HL-60/S4 treated with retinoic acid at 250 ng/mL for 4 days and 3 days (cell line): Measurements from ENCODE around the gene IFRD2.
"Not testable (repeated sequence)": the region's sequence is repeated elsewhere in the genome, so short reads cannot be mapped to it uniquely, and the experiment has no call there.

Source experiments
- in situ Hi-C: fragments of 300-500 bp; cut with MboI; formaldehyde crosslinking; loops from 2 replicates; pipeline ENCODE4 v1.7.0; 2022; ENCODE audit warnings: low sequenced_read_pairs

The IFRD2 gene

GRCh38 chr3:50324351-50325112, 32.3 kb upstream of the IFRD2 start:
- in situ Hi-C loops, result no loop called here

- in situ Hi-C loops, result no loop called here
Observed at GRCh38 chr3:50323614-50324199, 31.5 kb upstream of the IFRD2 start.

DNA sequence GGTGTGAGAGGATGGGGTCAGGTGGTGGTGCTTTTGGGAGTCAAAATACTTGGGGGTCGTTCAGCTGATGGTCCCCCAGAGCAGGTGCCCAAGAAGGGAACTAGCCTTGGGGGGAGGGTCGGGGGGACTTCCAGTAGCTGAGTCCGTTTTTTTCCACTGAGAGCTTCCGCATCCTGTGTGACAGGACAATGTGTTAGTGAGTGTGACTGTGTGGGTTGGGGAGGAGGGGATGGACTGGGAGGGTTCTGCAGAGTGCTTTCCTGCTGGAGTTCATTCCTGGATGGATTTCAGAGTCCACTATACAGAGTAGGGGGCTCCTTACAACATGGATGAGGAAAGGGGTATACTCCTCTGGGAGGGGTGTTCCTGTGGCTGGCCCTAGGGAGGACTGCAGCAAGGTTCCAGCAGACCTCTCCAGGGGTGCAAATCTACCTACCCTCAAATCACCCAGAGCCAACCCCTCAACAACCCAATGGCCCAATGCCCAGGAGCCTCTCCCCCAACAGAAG, 30.9 kb upstream of the IFRD2 start:
- in situ Hi-C loops, result no loop called here

GRCh38 chr3:50322386-50323091, 30.3 kb upstream of the IFRD2 start, which contains the start of gene HYAL2:
TSS of gene HYAL2 (minus strand) at chr3:50322745. CDS start at chr3:50320489, 2,256 bp downstream.
- in situ Hi-C loops, result no loop called here

GRCh38 chr3:50322115-50322385, 29.8 kb upstream of the IFRD2 start:
- in situ Hi-C loops, result no loop called here

- in situ Hi-C loops, result no loop called here
Observed at GRCh38 chr3:50321336-50322114, 29.3 kb upstream of the IFRD2 start.

GRCh38 chr3:50320853-50321335, 28.7 kb upstream of the IFRD2 start:
- in situ Hi-C loops, result no loop called here

DNA sequence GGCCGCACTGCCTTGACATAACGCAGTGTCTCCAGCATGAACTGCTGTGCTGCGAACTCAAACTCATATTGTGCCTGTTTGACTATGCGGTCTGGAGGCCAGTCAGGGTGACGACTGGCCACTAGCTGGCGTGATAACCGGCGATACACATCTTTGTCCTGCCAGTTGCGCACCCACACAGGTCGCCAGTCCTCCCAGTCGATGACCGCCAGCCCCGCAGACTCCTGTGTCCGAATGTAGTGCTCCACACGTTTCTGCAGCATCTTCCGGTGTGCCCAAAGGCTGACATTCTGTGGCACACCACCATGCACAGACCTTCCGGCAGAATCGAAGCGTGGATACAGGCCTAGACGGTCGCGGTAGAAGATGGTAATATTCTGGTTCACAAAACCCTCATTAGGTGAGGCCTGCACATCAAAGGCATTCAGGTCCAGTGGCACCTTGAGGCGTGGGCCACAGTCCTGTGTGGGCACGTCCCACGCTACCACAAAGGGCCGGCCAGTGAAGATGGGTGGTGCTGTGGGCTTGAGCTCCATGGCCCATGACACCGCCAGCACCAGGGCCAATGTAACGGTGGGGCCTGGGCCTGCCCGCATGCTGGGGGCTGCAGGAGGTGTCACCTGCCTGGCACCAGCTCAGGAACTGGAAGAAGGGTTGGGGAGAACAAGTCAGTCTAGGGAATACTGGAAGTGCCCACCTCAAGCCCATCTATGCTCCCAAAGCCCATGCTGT, 27.8 kb upstream of the IFRD2 start:
- in situ Hi-C loops, result no loop called here

DNA sequence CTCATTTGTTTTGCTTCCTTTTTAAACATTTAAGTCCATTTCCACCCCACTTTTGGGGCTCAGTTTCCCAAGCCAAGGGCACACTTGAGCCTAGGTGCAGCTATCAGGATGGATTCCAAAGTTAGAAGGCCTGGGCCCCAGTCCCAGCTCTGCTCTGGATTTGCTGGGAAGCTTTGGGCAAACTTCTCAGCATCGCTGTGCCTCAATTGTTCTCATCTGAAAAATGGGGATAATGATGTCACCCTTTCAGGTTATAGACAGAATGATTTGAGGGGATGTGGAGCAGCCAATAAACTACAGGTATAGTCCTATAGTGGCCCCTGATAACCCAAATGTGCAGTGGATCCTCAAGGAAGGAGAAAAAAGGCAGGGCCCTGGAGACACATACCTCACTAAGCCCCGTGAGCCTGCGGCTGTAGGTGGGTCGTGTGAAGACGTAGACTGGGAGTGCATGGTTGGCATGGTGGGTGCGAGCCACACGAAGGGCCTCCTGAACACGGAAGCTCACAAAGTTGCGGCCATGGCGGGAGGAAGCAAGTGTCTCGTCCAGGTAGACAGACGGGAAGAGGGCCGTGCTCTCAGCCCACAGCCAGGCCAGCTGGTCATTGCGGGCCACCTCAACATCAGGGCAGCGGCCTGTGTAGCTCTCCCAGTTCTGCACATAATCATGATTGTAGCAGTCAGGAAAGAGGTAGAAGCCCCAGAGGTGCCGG, 27.1 kb upstream of the IFRD2 start:
- in situ Hi-C loops, result no loop called here

GRCh38 chr3:50318615-50319014, 26.4 kb upstream of the IFRD2 start:
- in situ Hi-C loops, result no loop called here

DNA sequence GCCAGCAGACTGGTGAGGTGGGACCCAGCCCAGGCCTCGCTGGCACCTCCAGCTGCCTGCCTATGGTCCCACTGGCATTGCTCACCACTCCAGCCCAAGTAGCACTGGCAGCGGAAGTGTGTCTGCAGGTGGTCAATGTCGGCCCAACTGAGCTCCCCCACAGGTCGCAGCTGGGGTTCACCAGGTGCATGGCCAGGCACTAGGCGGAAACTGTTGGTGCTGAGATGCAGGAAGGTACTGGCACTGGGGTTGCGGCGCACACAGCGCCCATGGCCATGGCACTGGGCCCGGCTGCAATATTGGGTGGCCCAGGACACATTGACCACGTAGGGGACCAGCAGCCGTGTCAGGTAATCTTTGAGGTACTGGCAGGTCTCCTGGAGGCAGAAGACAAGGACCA, 25.9 kb upstream of the IFRD2 start:
- in situ Hi-C loops, result no loop called here

GRCh38 chr3:50317300-50317699, 25.1 kb upstream of the IFRD2 start:
- in situ Hi-C loops, result no loop called here

DNA sequence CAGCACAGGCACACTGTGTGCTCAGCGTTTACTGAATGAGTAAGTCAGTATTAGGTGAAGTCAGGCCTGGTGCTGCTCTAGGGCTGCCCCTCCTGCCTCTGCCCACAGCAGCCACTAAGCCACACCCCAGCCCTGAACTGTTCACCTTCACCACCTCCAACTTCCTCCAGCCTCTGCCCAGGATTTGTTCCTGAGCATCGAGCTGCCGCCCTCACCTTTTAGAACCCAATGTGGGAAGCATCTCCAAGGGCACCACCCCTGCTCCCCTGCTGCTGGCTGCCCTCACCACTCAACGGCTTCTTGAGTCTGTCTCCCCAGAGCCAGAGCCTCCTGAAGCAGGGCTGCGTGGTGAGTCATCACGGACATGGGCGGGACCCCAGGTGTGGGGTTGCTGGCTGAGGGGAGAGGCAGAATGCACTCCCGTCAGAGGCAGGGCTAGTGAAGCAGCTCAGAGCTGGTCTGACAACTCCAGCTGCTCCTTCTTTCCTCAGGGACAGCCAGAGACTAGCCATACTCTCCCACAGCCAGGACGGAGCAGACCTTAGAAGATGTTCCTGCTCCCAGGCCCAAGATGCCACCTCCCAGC, 24.5 kb upstream of the IFRD2 start:
- in situ Hi-C loops, result no loop called here

- in situ Hi-C loops, result no loop called here
Observed at GRCh38 chr3:50314816-50315215, 22.6 kb upstream of the IFRD2 start.

- in situ Hi-C loops, result no loop called here
Observed at GRCh38 chr3:50314342-50314741, 22.1 kb upstream of the IFRD2 start.

GRCh38 chr3:50312041-50312440, 19.8 kb upstream of the IFRD2 start:
- in situ Hi-C loops, result not testable (repeated sequence)

DNA sequence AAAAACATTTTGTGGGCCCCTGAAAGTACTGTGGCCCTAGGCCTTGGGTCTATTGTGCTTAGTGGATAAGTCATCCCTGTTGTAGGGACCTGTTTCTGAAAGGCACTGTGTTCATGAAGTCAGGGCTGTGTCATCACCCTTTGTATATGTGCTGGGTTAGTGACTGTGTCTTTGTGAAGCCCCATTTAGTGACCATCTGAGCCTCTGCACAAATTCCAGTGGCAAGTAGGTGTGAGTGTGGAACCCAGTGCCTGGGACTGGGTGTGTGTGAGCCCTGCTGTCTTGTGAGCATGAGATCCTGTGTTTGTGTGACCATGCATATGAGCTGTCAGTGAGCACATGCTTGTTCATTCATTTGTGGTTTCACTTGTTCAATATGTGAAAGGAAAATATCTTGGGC, 12.4 kb upstream of the IFRD2 start:
- in situ Hi-C loops, result no loop called here

DNA sequence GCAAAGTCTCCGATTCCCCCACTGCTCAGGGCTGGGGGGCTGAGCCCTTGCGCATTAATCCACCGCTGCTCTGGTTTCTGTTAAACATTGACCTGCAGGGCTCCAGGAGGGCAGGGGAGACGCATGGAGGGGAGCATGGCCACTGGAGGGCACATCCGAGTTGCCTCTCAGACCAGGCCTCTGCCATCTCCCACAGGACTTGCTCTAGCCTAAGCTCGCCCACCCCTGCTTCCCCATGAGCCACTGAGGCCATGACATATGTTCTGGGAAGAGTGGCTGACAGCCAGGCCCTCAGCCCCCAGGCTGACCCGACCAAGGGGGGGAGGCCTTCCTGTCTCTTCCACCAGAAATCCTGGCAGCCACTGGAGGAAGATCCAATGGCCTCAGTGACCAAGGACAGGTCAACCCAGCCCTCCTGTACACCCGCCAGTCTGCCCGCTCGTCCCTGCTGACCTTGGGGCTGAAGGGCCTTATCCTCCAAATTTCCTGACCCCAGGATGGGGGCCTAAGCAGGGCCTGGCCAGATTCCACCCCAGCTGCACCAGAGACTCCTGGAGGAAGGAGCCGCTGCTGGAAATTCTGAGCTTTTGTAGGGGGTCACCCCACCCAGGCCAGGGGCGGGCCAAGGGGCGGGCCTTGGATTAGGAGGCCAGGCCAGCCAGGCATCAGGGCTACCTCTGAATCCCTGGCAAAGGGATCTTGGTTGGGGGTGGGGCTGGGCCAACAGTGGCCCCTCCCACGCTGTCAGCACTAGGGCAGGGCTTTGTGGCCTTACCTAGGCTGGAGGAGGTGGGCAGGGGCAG, 11.0 kb upstream of the IFRD2 start, which contains the start of gene HYAL1:
TSS of gene HYAL1 (minus strand) at position 562 of the 803 bp plus-strand sequence. CDS start 618 bp downstream, outside the sequence.
- in situ Hi-C loops, result no loop called here
